MCF 10A (cell line): ENCODE results near the gene SLC26A4. TPM values are rescaled to one million over a fixed set of nuclear protein-coding genes. Genes with fewer than 3 reads are reported as not detected.
A peak's percentile ranks its signal among the peaks of the same experiment; 100 is the strongest.

Experiments
- BruUV-seq: library from RNA; stranded (reverse); fragments of 400-500 nt; replicated peaks from 2 replicates; lab custom pipeline; 2021; lab: Mats Ljungman, UMichigan
- CTCF ChIA-PET: fragments of 300-600 bp; sonication (Branson Sonifier 250); formaldehyde crosslinking; extraction: SDS; loops from one replicate; lab custom pipeline; 2021; ENCODE audit warnings: antibody characterized with exemption, inconsistent platforms; lab: Yijun Ruan, JAX
- POLR2A ChIA-PET: fragments of 300-600, 350-650 bp; sonication (Branson Sonifier 250); formaldehyde crosslinking; extraction: SDS; loops from one replicate; lab custom pipeline; 2020; ENCODE audit warnings: antibody characterized with exemption, inconsistent platforms; lab: Yijun Ruan, JAX
- DNase-seq: peaks from one replicate; pipeline ENCODE4 v3.0.0-alpha.2; 2018; ENCODE audit not compliant: unreplicated experiment
- H3K27ac Mint-ChIP-seq: one replicate; pipeline ENCODE4 v1.8.0; 2022; ENCODE audit warnings: mild to moderate bottlenecking, low read depth, mixed read lengths; ENCODE audit not compliant: unreplicated experiment
- H3K27me3 Mint-ChIP-seq: one replicate; pipeline ENCODE4 v1.8.0; 2022; ENCODE audit warnings: mixed read lengths; ENCODE audit not compliant: insufficient read depth, unreplicated experiment
- H3K36me3 Mint-ChIP-seq: one replicate; pipeline ENCODE4 v1.8.0; 2022; ENCODE audit warnings: mild to moderate bottlenecking, moderate library complexity, mixed read lengths; ENCODE audit not compliant: insufficient read depth, unreplicated experiment
- H3K4me1 Mint-ChIP-seq: one replicate; pipeline ENCODE4 v1.8.0; 2022; ENCODE audit warnings: mixed read lengths; ENCODE audit not compliant: insufficient read depth, unreplicated experiment
- H3K4me3 Mint-ChIP-seq: one replicate; pipeline ENCODE4 v1.8.0; 2022; ENCODE audit warnings: mild to moderate bottlenecking, moderate library complexity, mixed read lengths; ENCODE audit not compliant: unreplicated experiment
- H3K9me3 Mint-ChIP-seq: one replicate; pipeline ENCODE4 v1.8.0; 2022; ENCODE audit warnings: mixed read lengths; ENCODE audit not compliant: unreplicated experiment
- CTCF ChIP-seq: fragments of 200-600 bp; IDR thresholded peaks from one replicate; pipeline ENCODE4 v1.8.0; 2022; ENCODE audit warnings: antibody characterized with exemption, mild to moderate bottlenecking; ENCODE audit not compliant: unreplicated experiment
- intact Hi-C: fragments of 100-400 bp; cut with micrococcal nuclease; formaldehyde crosslinking; loops from 2 replicates; pipeline ENCODE4 v1.14.1; 2022
- total RNA-seq: library from RNA; stranded (reverse); gene quantifications from 2 replicates; pipeline ENCODE4 v1.2.3, GENCODE V29; 2022

The SLC26A4 gene
- total RNA-seq, 1 experiment from 2014 or later = 0.21 TPM

- H3K27ac Mint-ChIP-seq = no peak overlapping the region
- no peak overlapping the region for H3K4me3 Mint-ChIP-seq
- DNase-seq = no peak
- POLR2A ChIA-PET = interaction anchor here (1.7 kb wide), 1 partner anchor 10 kb away, joined by 3 read pairs; no protein-coding TSS in a partner anchor
- intact Hi-C loops = loop anchor here (5.0 kb wide), 1 partner anchor 779 kb away; no protein-coding TSS in a partner anchor
- H3K4me1 Mint-ChIP-seq = peaks cover 7% of the 10 kb centered on the region
- H3K36me3 Mint-ChIP-seq = no peaks in the 10 kb centered on the region
- CTCF ChIA-PET = interaction anchor here (0.8 kb wide), 1 partner anchor 284 kb away, joined by 3 read pairs; no protein-coding TSS in a partner anchor
- no peak for TF ChIP-seq CTCF
- H3K9me3 Mint-ChIP-seq = no peaks in the 10 kb centered on the region
- no TSS peak for BruUV-seq
- H3K27me3 Mint-ChIP-seq = no peaks in the 10 kb centered on the region
These were observed 60.7 kb downstream of the SLC26A4 start for GRCh38 chr7:107721286-107721685.

GRCh38 chr7:107723255-107723654 is 62.6 kb downstream of the SLC26A4 start:
- peaks cover 5% of the 10 kb centered on the region for H3K4me1 Mint-ChIP-seq
- intact Hi-C loops = loop anchor here (5.0 kb wide), 1 partner anchor 781 kb away; no protein-coding TSS in a partner anchor
- POLR2A ChIA-PET = no interaction called here
- no peak overlapping the region for H3K4me3 Mint-ChIP-seq
- H3K27ac Mint-ChIP-seq = no peak overlapping the region
- CTCF ChIA-PET = interaction anchor here (0.7 to 7.9 kb wide), 6 partner anchors 20 to 258 kb away, joined by 3 to 95 read pairs (median 6); partner anchors contain the start of gene CBLL1
- peaks cover 13% of the 10 kb centered on the region for H3K27me3 Mint-ChIP-seq
- H3K36me3 Mint-ChIP-seq = no peaks in the 10 kb centered on the region
- no peak for TF ChIP-seq CTCF
- no peaks in the 10 kb centered on the region for H3K9me3 Mint-ChIP-seq
- DNase-seq = no peak
- BruUV-seq = no TSS peak

- Mint-ChIP-seq H3K4me3 (no peak overlapping the region), H3K27ac (no peak overlapping the region), H3K4me1 (no peaks in the 10 kb centered on the region), H3K36me3 (no peaks in the 10 kb centered on the region), H3K27me3 (peaks cover 23% of the 10 kb centered on the region), H3K9me3 (no peaks in the 10 kb centered on the region)
- DNase-seq = peak; percentile 78
- intact Hi-C loops = loop anchor here (1.0 to 2.0 kb wide), 6 partner anchors 130 to 578 kb away; partner anchors contain the start of gene BCAP29
- BruUV-seq = no TSS peak
- peak; percentile 60 for TF ChIP-seq CTCF
- ChIA-PET CTCF (interaction anchor here (0.7 to 7.9 kb wide), 17 partner anchors 12 to 421 kb away, joined by 3 to 95 read pairs (median 3); no protein-coding TSS in a partner anchor), POLR2A (interaction anchor here (1.0 kb wide), 1 partner anchor 18 kb away, joined by 3 read pairs; no protein-coding TSS in a partner anchor)
These were observed 64.6 kb downstream of the SLC26A4 start for GRCh38 chr7:107725138-107725740.

GRCh38 chr7:107726356-107727130 is 65.9 kb downstream of the SLC26A4 start:
- DNase-seq = no peak
- intact Hi-C loops = no loop called here
- no peak overlapping the region for H3K4me3 Mint-ChIP-seq
- TF ChIP-seq CTCF = no peak
- no TSS peak for BruUV-seq
- CTCF ChIA-PET = interaction anchor here (0.6 to 7.9 kb wide), 11 partner anchors 14 to 420 kb away, joined by 3 to 95 read pairs (median 5); no protein-coding TSS in a partner anchor
- no peaks in the 10 kb centered on the region for H3K9me3 Mint-ChIP-seq
- peaks cover 23% of the 10 kb centered on the region for H3K27me3 Mint-ChIP-seq
- H3K4me1 Mint-ChIP-seq = no peaks in the 10 kb centered on the region
- no peaks in the 10 kb centered on the region for H3K36me3 Mint-ChIP-seq
- POLR2A ChIA-PET = interaction anchor here (0.7 to 1.3 kb wide), 4 partner anchors 10 to 19 kb away, joined by 3 to 4 read pairs (median 3); partner anchors contain the start of gene CBLL1
- H3K27ac Mint-ChIP-seq = no peak overlapping the region
